Endodermal cell (in vitro differentiated cells): ENCODE results near the gene FYN. TPM values are rescaled to one million over a fixed set of nuclear protein-coding genes. Genes with fewer than 3 reads are reported as not detected.
"Not testable (repeated sequence)": the region's sequence is repeated elsewhere in the genome, so short reads cannot be mapped to it uniquely, and the experiment has no call there.

Experiments used
- DNase-seq: peaks from one replicate; pipeline ENCODE4 v3.0.0-alpha.2; 2017
- H3K27ac ChIP-seq: 2 replicates; pipeline ENCODE4 v1.5.1; 2013; ENCODE audit warnings: mild to moderate bottlenecking, low read depth, low read length, moderate library complexity
- H3K27me3 ChIP-seq: 2 replicates; pipeline ENCODE4 v1.6.1; 2013; ENCODE audit warnings: mild to moderate bottlenecking, low read length, moderate library complexity; ENCODE audit not compliant: insufficient read depth, control insufficient read depth, poor library complexity, severe bottlenecking
- H3K36me3 ChIP-seq: 2 replicates; pipeline ENCODE4 v1.7.0; 2013; ENCODE audit warnings: mild to moderate bottlenecking, low read length, moderate library complexity; ENCODE audit not compliant: control insufficient read depth, insufficient read depth
- H3K4me1 ChIP-seq: one replicate; pipeline ENCODE4 v1.7.0; 2013; ENCODE audit warnings: low read length; ENCODE audit not compliant: control insufficient read depth, insufficient read depth
- H3K4me3 ChIP-seq: 2 replicates; pipeline ENCODE4 v1.5.1; 2013; ENCODE audit warnings: mild to moderate bottlenecking, low read length, moderate library complexity
- H3K9ac ChIP-seq: 2 replicates; pipeline ENCODE4 v1.6.1; 2013; ENCODE audit warnings: mild to moderate bottlenecking, low read length, moderate library complexity; ENCODE audit not compliant: poor library complexity, severe bottlenecking; ENCODE audit errors: extremely low read depth
- H3K9me3 ChIP-seq: 2 replicates; pipeline ENCODE4 v1.6.1; 2013; ENCODE audit warnings: mild to moderate bottlenecking, low read length, moderate library complexity; ENCODE audit not compliant: control insufficient read depth
- H3K27ac Mint-ChIP-seq: 2 replicates; pipeline ENCODE4 v1.8.0; 2020; ENCODE audit warnings: mixed read lengths
- H3K27me3 Mint-ChIP-seq: 2 replicates; pipeline ENCODE4 v1.8.0; 2021; ENCODE audit warnings: mild to moderate bottlenecking, mixed read lengths; ENCODE audit not compliant: insufficient read depth
- H3K36me3 Mint-ChIP-seq: 2 replicates; pipeline ENCODE4 v1.8.0; 2020; ENCODE audit warnings: low read depth, mixed read lengths
- H3K4me1 Mint-ChIP-seq: 2 replicates; pipeline ENCODE4 v1.8.0; 2020; ENCODE audit warnings: mixed read lengths
- H3K4me3 Mint-ChIP-seq: 2 replicates; pipeline ENCODE4 v1.8.0; 2020; ENCODE audit warnings: mild to moderate bottlenecking, moderate library complexity, mixed read lengths
- H3K9me3 Mint-ChIP-seq: 2 replicates; pipeline ENCODE4 v1.8.0; 2020; ENCODE audit warnings: mild to moderate bottlenecking, mixed read lengths
- WGBS, 2 experiments: methylation state at CpG; one replicate each; pipeline versions ENCODE4 v1.1.5 to v1.1.7; 2013; ENCODE audit warnings: missing lambda C conversion rate in 2 of 2, mixed read lengths in 1 of 2; ENCODE audit not compliant: insufficient coverage in 1 of 2, insufficient read length in 1 of 2; 5-methylcytosine and 5-hydroxymethylcytosine counted together
- total RNA-seq, 2 donors: library from RNA; stranded (reverse); fragmentation: NEBNext Ultra II Directional in 1 of 2; extraction: Animal tissue kit (Norgen Biotek cat#: 25700) in 1 of 2; gene quantifications; 2 replicates in 1 of 2; 3 replicates in 1 of 2; pipeline ENCODE4 v1.2.1, GENCODE V29; 2021
- TF ChIP-seq, protein P1 (sequence below): fragments of 200-600 bp; sonication (generic); conservative IDR thresholded peaks from 2 replicates; pipeline ENCODE4 v1.5.0; 2021; ENCODE audit warnings: antibody characterized with exemption, mild to moderate bottlenecking

The FYN gene
- total RNA-seq, 2 donors from 2014 or later = 70.0 to 96.4 TPM

- H3K27me3 Mint-ChIP-seq = no peaks in the 10 kb centered on the region
- H3K4me1 Mint-ChIP-seq = peaks cover 38% of the 10 kb centered on the region
- H3K36me3 Mint-ChIP-seq = no peaks in the 10 kb centered on the region
- H3K9ac ChIP-seq = no peak overlapping the region
- H3K9me3 Mint-ChIP-seq = no peaks in the 10 kb centered on the region
- 91 to 100% methylated on average over 4 to 8 of the region's 8 CpGs for WGBS, 2 experiments
- H3K27ac Mint-ChIP-seq = no peak overlapping the region
- no peak overlapping the region for H3K4me3 ChIP-seq
- H3K4me1 ChIP-seq = peaks cover 6% of the 10 kb centered on the region
- no peaks in the 10 kb centered on the region for H3K9me3 ChIP-seq
- no peak overlapping the region for H3K27ac ChIP-seq
- no peaks in the 10 kb centered on the region for H3K36me3 ChIP-seq
- TF ChIP-seq, protein P1, sequence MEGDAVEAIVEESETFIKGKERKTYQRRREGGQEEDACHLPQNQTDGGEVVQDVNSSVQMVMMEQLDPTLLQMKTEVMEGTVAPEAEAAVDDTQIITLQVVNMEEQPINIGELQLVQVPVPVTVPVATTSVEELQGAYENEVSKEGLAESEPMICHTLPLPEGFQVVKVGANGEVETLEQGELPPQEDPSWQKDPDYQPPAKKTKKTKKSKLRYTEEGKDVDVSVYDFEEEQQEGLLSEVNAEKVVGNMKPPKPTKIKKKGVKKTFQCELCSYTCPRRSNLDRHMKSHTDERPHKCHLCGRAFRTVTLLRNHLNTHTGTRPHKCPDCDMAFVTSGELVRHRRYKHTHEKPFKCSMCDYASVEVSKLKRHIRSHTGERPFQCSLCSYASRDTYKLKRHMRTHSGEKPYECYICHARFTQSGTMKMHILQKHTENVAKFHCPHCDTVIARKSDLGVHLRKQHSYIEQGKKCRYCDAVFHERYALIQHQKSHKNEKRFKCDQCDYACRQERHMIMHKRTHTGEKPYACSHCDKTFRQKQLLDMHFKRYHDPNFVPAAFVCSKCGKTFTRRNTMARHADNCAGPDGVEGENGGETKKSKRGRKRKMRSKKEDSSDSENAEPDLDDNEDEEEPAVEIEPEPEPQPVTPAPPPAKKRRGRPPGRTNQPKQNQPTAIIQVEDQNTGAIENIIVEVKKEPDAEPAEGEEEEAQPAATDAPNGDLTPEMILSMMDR = no peak
- no peak overlapping the region for H3K4me3 Mint-ChIP-seq
- DNase-seq = no peak
- H3K27me3 ChIP-seq = no peaks in the 10 kb centered on the region
Measured at GRCh38 chr6:111837641-111838500, 35.4 kb downstream of the FYN start.

- no peak for DNase-seq
- H3K4me3 ChIP-seq = no peak overlapping the region
- 99 to 100% methylated on average over 1 to 6 of the region's 6 CpGs for WGBS, 2 experiments
- H3K27me3 ChIP-seq = no peaks in the 10 kb centered on the region
- peaks cover 38% of the 10 kb centered on the region for H3K4me1 Mint-ChIP-seq
- H3K36me3 Mint-ChIP-seq = no peaks in the 10 kb centered on the region
- no peaks in the 10 kb centered on the region for H3K36me3 ChIP-seq
- no peaks in the 10 kb centered on the region for H3K9me3 Mint-ChIP-seq
- no peak overlapping the region for H3K4me3 Mint-ChIP-seq
- peaks cover 6% of the 10 kb centered on the region for H3K4me1 ChIP-seq
- H3K27ac Mint-ChIP-seq = no peak overlapping the region
- H3K9me3 ChIP-seq = no peaks in the 10 kb centered on the region
- H3K27me3 Mint-ChIP-seq = no peaks in the 10 kb centered on the region
- H3K9ac ChIP-seq = no peak overlapping the region
- H3K27ac ChIP-seq = no peak overlapping the region
- TF ChIP-seq, protein P1 = no peak
Measured at GRCh38 chr6:111837007-111837406, 36.2 kb downstream of the FYN start.

GRCh38 chr6:111835807-111836206 is 37.4 kb downstream of the FYN start:
- no peaks in the 10 kb centered on the region for H3K9me3 ChIP-seq
- DNase-seq = no peak
- H3K4me1 ChIP-seq = peaks cover 4% of the 10 kb centered on the region
- TF ChIP-seq, protein P1 = no peak
- no peak overlapping the region for H3K27ac ChIP-seq
- Mint-ChIP-seq H3K27ac (peak overlapping the region; percentile 65), H3K27me3 (no peaks in the 10 kb centered on the region), H3K4me3 (no peak overlapping the region), H3K36me3 (no peaks in the 10 kb centered on the region), H3K4me1 (peaks cover 34% of the 10 kb centered on the region), H3K9me3 (no peaks in the 10 kb centered on the region)
- H3K36me3 ChIP-seq = no peaks in the 10 kb centered on the region
- no peaks in the 10 kb centered on the region for H3K27me3 ChIP-seq
- H3K4me3 ChIP-seq = no peak overlapping the region
- WGBS, 2 experiments = 76 to 100% methylated on average over 1 of the region's 1 CpG
- H3K9ac ChIP-seq = no peak overlapping the region

GRCh38 chr6:111835398-111835797 is 37.9 kb downstream of the FYN start:
- not testable (repeated sequence) for H3K4me1 ChIP-seq, H3K36me3 ChIP-seq, H3K9ac ChIP-seq, H3K9me3 Mint-ChIP-seq, H3K36me3 Mint-ChIP-seq, H3K27ac ChIP-seq, H3K27me3 ChIP-seq, DNase-seq, H3K9me3 ChIP-seq, H3K4me3 Mint-ChIP-seq, H3K27me3 Mint-ChIP-seq, H3K4me3 ChIP-seq
- H3K4me1 Mint-ChIP-seq = peaks cover 32% of the 10 kb centered on the region
- WGBS, 2 experiments = 77 to 100% methylated on average over 2 to 7 of the region's 7 CpGs
- peak overlapping the region; percentile 65 for H3K27ac Mint-ChIP-seq
